SK-N-SH treated with all-trans-retinoic acid at 6 μM for 48 hours (cell line): ENCODE data around the gene VEPH1.

Source experiments
- ATAC-seq: fragments of 200-7000 bp; cut with Tn5 transposase; 3 replicates; pipeline ENCODE4 v1.9.1; 2020; ENCODE audit warnings: mild to moderate bottlenecking, moderate library complexity
- ARNTL ChIP-seq: fragments of 450-650 bp; formaldehyde crosslinking; IDR thresholded peaks from 2 replicates; pipeline ENCODE4 v1.5.0; 2020; ENCODE audit warnings: low read depth, mild to moderate bottlenecking, moderate library complexity, borderline replicate concordance
- BACH2 ChIP-seq: fragments of 250-450 bp; sonication (Bioruptor Pico); IDR thresholded peaks from 2 replicates; pipeline ENCODE4 v1.9.0; 2021; ENCODE audit warnings: mild to moderate bottlenecking, borderline replicate concordance
- CREB5 ChIP-seq: fragments of 250-450 bp; sonication (Bioruptor Pico); IDR thresholded peaks from 2 replicates; pipeline ENCODE4 v1.5.1; 2020; ENCODE audit warnings: low read depth, mild to moderate bottlenecking, moderate library complexity
- CSDC2 ChIP-seq: fragments of 250-450 bp; sonication (Bioruptor Pico); IDR thresholded peaks from 2 replicates; pipeline ENCODE4 v1.5.0; 2020; ENCODE audit warnings: mild to moderate bottlenecking, moderate library complexity
- CSRNP3 ChIP-seq: fragments of 250-450 bp; sonication (Bioruptor Pico); IDR thresholded peaks from 2 replicates; pipeline ENCODE4 v1.5.1; 2021; ENCODE audit warnings: mild to moderate bottlenecking, moderate library complexity
- ESRRG ChIP-seq: fragments of 250-450 bp; sonication (Bioruptor Pico); IDR thresholded peaks from 2 replicates; pipeline ENCODE4 v1.6.1; 2021; ENCODE audit warnings: mild to moderate bottlenecking
- GLIS3 ChIP-seq: fragments of 250-450 bp; sonication (Bioruptor Pico); IDR thresholded peaks from 2 replicates; pipeline ENCODE4 v1.5.0; 2020; ENCODE audit warnings: mild to moderate bottlenecking, moderate library complexity
- ISL1 ChIP-seq: fragments of 250-450 bp; sonication (Bioruptor Pico); IDR thresholded peaks from 2 replicates; pipeline ENCODE4 v2.1.2; 2022; ENCODE audit warnings: mild to moderate bottlenecking, moderate library complexity
- OSR1 ChIP-seq: fragments of 250-450 bp; sonication (Bioruptor Pico); IDR thresholded peaks from 2 replicates; pipeline ENCODE4 v1.8.0; 2022; ENCODE audit warnings: moderate library complexity, mild to moderate bottlenecking, inconsistent platforms
- PATZ1 ChIP-seq: fragments of 250-450 bp; sonication (Bioruptor Pico); IDR thresholded peaks from 2 replicates; pipeline ENCODE4 v1.8.0; 2020; ENCODE audit warnings: mild to moderate bottlenecking, moderate library complexity, borderline replicate concordance
- POU6F1 ChIP-seq: fragments of 250-450 bp; sonication (Bioruptor Pico); IDR thresholded peaks from 2 replicates; pipeline ENCODE4 v1.8.0; 2021; ENCODE audit warnings: low read depth, mild to moderate bottlenecking, moderate library complexity, borderline replicate concordance
- RARB ChIP-seq: fragments of 250-450 bp; sonication (Bioruptor Pico); IDR thresholded peaks from 2 replicates; pipeline ENCODE4 v1.8.0; 2021; ENCODE audit warnings: mild to moderate bottlenecking, moderate library complexity
- SNAI2 ChIP-seq: fragments of 250-450 bp; sonication (Bioruptor Pico); IDR thresholded peaks from 2 replicates; pipeline ENCODE4 v1.5.0; 2020; ENCODE audit warnings: mild to moderate bottlenecking, moderate library complexity
- TCF4 ChIP-seq: fragments of 250-450 bp; sonication (Bioruptor Pico); IDR thresholded peaks from 2 replicates; pipeline ENCODE4 v1.8.0; 2021; ENCODE audit warnings: mild to moderate bottlenecking, moderate library complexity, borderline replicate concordance
- TSHZ2 ChIP-seq: fragments of 250-450 bp; sonication (Bioruptor Pico); IDR thresholded peaks from 2 replicates; pipeline ENCODE4 v1.5.0; 2020; ENCODE audit warnings: mild to moderate bottlenecking, moderate library complexity
- ZC3H10 ChIP-seq: fragments of 250-450 bp; sonication (Bioruptor Pico); IDR thresholded peaks from 2 replicates; pipeline ENCODE4 v1.5.1; 2021; ENCODE audit warnings: mild to moderate bottlenecking, moderate library complexity
- ZFP3 ChIP-seq: fragments of 250-450 bp; sonication (Bioruptor Pico); IDR thresholded peaks from 2 replicates; pipeline ENCODE4 v1.5.0; 2020; ENCODE audit warnings: mild to moderate bottlenecking, moderate library complexity
- ZFP30 ChIP-seq: fragments of 450-650 bp; formaldehyde crosslinking; IDR thresholded peaks from 2 replicates; pipeline ENCODE4 v1.5.0; 2022; ENCODE audit warnings: mild to moderate bottlenecking, moderate library complexity
- ZNF565 ChIP-seq: fragments of 450-650 bp; formaldehyde crosslinking; conservative IDR thresholded peaks from 2 replicates; pipeline ENCODE4 v1.5.0; 2020; ENCODE audit warnings: low read depth, mild to moderate bottlenecking, moderate library complexity
- ZNF70 ChIP-seq: fragments of 450-650 bp; formaldehyde crosslinking; IDR thresholded peaks from 2 replicates; pipeline ENCODE4 v1.5.0; 2020; ENCODE audit warnings: mild to moderate bottlenecking, moderate library complexity
- ZNF8 ChIP-seq: fragments of 450-650 bp; formaldehyde crosslinking; IDR thresholded peaks from 2 replicates; pipeline ENCODE4 v1.5.0; 2020; ENCODE audit warnings: mild to moderate bottlenecking, moderate library complexity

The VEPH1 gene

GRCh38 chr3:157330206-157330605, 173.0 kb downstream of the VEPH1 start:
- ATAC-seq, result no peak
- TF ChIP-seq TSHZ2, result no peak
- no peak for TF ChIP-seq ESRRG (CRISPR knock-in tag)

- ATAC-seq, result no peak
- TF ChIP-seq ZNF565 (CRISPR knock-in tag) (no peak), CREB5 (no peak), POU6F1 (CRISPR knock-in tag) (no peak), CSDC2 (CRISPR knock-in tag) (no peak), OSR1 (CRISPR knock-in tag) (no peak), ZFP3 (CRISPR knock-in tag) (no peak), CSRNP3 (CRISPR knock-in tag) (no peak), ZC3H10 (CRISPR knock-in tag) (no peak), BACH2 (CRISPR knock-in tag) (no peak), TCF4 (CRISPR knock-in tag) (no peak), SNAI2 (CRISPR knock-in tag) (no peak), ZFP30 (no peak), PATZ1 (CRISPR knock-in tag) (no peak), ARNTL (CRISPR knock-in tag) (no peak), ZNF8 (CRISPR knock-in tag) (no peak), ISL1 (CRISPR knock-in tag) (no peak), RARB (CRISPR knock-in tag) (no peak), TSHZ2 (no peak), GLIS3 (CRISPR knock-in tag) (no peak), ZNF70 (no peak)
Measured at GRCh38 chr3:157329551-157329950, 173.7 kb downstream of the VEPH1 start.
